ENCODE measurements around the gene OR6S1.
"Not testable (repeated sequence)": the region's sequence is repeated elsewhere in the genome, so short reads cannot be mapped to it uniquely, and the experiment has no call there.

The OR6S1 gene

DNA sequence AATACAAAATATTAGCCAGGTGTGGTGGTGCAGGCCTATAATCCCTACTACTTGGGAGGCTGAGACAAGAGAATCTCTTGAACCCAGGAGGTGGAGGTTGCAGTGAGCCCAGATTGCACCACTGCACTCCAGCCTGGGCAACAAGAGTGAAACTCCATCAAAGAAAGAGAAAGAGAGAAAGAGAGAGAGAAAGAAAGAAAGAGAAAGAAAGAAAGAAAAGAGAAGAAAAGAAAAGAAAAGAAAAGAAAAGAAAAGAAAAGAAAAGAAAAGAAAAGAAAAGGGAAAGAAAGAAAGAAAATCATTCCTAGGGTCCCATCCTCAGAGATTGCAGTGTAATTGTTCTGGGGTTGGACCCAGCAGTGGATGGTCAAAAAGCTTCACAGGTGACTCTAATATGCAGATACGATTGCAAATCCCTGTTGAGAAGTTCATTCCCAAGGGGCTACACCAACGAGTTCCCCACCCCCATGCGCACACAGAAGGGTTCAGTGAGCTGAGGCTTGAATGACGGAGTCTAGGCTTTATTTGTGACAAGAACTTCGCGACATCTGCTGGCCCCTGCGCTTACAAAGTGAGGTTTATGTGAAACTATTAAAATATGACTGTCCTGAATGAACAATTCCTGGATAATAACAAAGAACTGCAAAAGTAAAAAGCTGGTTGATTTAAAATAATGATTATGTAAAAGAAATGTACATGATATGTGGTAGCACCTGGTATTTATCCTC is 32.9 kb downstream of the OR6S1 start:
- DNase-seq = no peak

DNA sequence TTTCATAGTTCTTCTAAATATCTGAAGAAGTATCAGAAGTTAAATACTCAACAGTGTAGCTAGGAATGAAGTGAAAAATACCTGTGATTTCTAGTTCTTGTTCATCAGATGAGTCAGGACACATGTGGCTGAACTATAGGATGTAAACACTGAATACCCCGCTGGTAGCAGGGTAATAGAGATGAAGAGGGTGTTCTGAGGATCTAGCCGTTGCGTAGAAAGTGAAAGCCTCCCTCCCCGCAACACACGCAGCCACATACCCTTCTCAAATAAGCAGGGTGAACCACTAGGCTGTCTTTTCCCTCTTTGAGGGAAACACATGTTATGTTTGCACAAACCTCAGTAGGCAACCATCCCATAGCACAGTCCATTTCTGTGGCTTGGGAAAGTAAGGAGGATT is 33.9 kb downstream of the OR6S1 start:
- DNase-seq = no peak

DNA sequence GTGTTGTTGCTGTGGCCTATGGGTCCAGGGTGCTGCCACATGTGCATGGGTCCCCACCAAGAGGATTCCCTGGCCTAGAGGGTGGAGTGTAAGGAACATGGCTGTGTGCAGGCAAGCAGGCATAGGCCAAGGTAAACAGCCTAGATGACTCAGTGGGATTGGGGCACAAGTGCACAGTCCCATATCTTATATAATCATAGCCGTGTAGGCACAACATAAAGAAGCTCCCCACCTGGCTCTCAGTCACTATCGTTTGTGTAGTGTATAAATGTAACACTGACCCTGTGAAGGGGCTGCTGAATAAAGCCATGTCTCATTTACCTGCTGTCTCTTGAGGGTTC is 34.6 kb downstream of the OR6S1 start:
- DNase-seq = no peak

DNA sequence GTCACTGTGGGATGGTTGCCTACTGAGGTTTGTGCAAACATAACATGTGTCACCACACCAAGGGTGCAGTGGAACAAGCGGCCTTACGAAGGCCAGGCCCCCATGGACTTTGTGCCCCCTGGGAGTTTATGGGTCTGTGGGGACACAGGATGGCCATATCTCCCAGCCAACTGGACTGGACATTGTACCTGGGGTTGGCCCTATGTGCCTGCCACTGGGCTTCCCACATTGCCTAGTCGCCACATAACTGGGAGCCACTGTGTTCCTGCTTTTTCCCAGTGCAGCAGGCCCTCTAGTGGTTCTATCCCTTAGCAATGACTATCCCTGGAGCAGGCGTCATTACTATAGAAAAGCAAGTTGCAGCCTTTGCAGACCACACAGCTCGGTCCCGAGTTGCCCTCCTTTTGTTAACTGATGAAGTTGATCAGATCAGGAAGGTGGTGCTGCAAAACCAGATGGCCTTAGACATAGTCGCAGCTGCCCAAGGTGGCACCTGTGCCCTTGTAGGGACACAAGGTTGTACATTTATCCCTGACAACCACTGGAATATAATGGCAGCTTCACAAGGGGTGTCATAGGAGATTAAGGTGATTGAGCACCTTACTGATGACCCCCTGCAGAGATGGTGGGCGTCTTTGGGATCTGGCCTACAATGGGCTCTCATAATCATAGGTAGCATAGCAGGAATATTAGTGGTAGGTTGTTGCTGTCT is 35.1 kb downstream of the OR6S1 start:
- no peak for DNase-seq

DNA sequence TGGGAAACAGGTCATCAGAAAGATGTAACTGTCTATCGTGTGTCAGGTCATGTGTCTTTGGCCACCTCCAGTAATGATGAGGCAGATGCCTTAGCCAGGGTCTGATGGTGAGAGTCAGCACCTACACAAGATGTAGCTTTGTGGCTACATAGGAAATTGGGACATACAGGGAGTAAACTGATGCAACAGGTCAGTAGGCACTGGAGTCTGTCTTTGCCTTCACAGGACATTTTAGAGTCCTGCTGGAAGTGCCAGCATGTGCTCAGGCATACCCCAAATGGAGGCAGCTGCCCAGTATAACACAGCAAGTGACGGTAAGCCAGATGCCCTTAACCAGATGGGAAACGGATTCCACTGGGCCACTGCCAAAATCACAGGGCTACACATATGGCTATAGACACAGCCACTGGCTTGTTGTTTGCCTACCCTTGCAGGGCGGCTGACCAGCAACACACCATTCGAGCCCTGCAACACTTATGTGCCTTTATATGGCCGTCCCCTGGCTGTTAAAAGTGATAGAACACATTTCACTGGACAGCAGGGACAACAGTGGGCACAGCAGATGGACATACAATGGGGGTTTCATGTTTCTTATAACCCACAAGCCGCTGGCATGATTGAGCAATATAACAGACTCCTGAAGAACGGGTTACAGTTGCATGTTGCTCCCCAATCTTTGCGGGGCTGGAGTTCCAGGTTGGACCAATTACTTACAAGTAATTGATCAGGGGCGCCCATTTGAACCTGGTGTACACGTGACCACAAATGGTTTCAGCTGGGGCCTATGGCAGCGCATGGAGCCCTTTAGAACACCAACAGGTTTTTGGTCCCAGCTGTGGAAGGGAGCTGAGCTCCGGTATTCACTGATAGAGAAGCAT is 37.4 kb downstream of the OR6S1 start:
- DNase-seq = no peak

DNA sequence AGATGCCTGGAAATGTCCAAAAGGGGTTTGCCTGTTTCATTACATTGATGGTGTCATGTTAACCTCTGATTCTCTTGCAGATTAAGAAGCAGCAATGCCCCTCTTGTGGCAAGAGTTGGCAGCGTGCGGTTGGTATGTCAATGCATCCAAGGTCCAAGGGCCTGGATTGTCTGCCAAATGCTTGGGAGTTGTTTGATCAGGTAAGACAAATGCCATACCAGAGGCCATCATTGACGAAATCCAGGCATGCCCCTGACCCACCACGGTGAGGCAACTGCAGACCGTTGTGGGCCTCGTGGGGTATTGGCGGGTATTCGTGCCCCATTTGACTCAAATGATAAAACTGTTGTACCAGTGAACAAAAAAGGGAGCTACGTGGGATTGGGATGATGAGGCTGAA is 38.9 kb downstream of the OR6S1 start:
- DNase-seq = no peak

DNA sequence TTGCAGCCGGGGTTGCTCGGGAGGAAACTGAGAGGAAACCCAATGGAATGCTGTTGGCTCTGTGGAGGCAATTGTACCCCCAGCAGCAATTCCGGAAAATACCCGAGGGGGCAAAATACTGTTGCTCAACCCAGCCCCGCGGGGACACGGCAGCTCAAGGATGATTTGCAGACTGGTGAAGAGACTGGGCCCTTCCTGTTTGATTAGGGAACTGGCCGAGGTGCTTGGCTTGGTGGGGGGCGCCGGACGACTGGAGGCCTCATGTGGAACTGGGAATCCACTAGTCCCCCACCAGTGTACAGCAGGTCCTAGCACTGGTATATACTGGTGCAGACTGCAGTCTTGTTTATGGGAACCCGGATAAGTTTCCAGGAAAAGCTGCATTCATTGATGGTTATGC is 40.0 kb downstream of the OR6S1 start:
- no peak for DNase-seq

DNA sequence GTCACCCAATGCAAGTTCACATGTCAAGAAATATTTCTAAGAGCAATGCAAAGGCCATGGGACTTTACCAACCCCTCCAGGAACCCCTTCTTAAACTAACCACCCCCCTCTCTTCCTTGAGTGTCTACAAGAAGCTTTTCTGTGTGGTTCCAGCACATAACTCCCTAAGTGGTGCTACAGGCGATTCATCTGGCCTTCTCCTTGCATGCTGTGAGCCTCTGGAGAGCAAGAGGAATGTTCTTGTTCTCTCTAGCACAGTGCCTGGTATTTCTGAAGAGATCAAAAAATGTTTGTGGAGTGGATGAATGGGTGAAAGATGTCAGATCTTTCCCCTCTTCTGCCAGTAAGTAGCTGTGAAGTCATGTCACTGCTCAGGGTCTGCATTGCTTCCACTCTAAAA is 44.4 kb downstream of the OR6S1 start:
- DNase-seq = no peak

DNA sequence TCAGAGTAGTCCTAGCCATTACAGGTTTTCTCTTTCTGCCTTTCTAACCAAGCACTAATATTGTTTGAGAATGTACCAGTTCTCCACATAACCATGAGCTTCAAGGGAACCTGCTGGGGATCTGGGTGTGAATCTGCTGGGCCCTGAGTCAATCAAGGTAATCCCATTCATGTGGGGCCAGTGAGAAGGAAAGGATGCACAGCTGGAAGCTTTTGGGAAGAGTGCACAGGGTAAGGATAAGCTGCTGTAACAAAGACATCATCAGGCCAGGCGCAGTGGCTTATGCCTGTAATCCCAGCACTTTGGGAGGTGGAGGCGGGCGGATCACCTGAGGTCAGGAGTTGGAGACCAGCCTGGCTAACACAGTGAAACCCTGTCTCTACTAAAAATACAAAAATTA is 45.8 kb downstream of the OR6S1 start:
- not testable (repeated sequence) for DNase-seq

DNA sequence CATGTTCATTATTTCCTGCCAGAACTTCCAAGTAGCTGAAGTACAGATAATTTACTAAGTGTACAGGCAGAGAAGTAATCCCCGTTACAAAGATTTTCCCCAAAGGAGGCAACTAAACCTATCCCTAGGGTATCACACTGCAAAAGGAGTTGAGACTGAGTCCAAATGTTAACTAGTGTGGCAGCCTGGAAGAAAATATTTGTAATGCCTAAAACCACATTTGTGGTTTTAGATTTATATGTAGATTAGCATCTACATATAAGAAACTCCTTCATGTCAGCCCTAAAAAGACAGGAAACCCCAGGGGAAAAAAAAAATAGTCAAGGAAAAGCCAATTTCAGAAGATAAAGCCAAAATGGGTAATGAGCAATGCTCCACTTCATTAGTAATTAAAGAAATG is 48.9 kb downstream of the OR6S1 start:
- DNase-seq = no peak

DNA sequence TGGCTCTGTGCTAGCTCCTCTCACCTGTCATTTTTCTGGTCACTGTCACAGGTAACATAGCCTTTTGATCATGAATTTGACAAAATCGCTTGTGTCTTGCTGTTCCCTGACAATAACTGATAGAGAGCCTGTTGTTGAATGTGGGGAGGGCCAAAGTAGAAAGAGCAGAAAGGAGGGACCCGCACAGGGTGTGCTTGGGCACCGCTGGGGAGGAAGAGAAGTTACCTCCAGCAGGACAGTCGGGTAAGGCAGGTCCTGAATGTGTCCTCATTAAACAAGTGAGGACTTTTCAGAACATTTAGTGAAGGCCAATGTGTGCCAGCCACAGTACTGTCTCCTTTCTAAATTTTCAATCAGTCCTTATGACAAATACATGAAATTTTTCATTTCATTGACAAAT is 50.3 kb downstream of the OR6S1 start, which contains the start of gene RNASE12:
TSS of gene RNASE12 (minus strand) at position 142 of the 400 bp plus-strand sequence. CDS start 653 bp downstream, outside the sequence.
- DNase-seq = no peak

Data from stimulated activated CD4-positive, alpha-beta T cell treated with anti-CD3 and anti-CD28 coated beads, Interleukin-1b, Interleukin-23, amount 100 ng/mL, for 48 hours (primary cell).